HepG2 (cell line): Measurements from ENCODE around the gene RAB38. TPM values are rescaled to one million over a fixed set of nuclear protein-coding genes. Genes with fewer than 3 reads are reported as not detected.

Experiments used
- ATAC-seq: fragments of 200-7000 bp; cut with Tn5 transposase; 3 replicates; pipeline ENCODE4 v1.9.1; 2020; ENCODE audit warnings: mild to moderate bottlenecking, moderate library complexity
- BruUV-seq: library from RNA; stranded (reverse); fragments of 400-500 nt; replicated peaks from 2 replicates; lab custom pipeline; 2021; lab: Mats Ljungman, UMichigan
- CTCF ChIA-PET: fragments of 300-600 bp; formaldehyde crosslinking; extraction: SDS; loops from one replicate; lab custom pipeline; 2021; ENCODE audit warnings: low total read pairs, inconsistent platforms, low intra/inter-chr PET ratio; lab: Yijun Ruan, JAX
- POLR2A ChIA-PET: fragments of 350-600 bp; sonication (Branson Sonifier 250); formaldehyde crosslinking; loops from one replicate; lab custom pipeline; 2020; ENCODE audit warnings: antibody characterized with exemption, inconsistent platforms; lab: Yijun Ruan, JAX
- DNase-seq: peaks from one replicate; pipeline ENCODE4 v3.0.0-alpha.2; 2015; ENCODE audit warnings: low spot score
- FAIRE-seq: peaks from 3 replicates; lab custom pipeline; 2011; peaks lifted over from hg19 to GRCh38; lab: Jason Lieb, UNC
- H2AFZ ChIP-seq: one replicate; pipeline ENCODE4 v1.6.1; 2011; ENCODE audit warnings: low read length, inconsistent platforms
- H3K27ac ChIP-seq: fragments of 300-600 bp; 3 replicates; pipeline ENCODE4 v1.8.0; 2011; ENCODE audit warnings: mixed run types, mild to moderate bottlenecking, mixed read lengths, low read length, inconsistent platforms; ENCODE audit not compliant: insufficient read depth; ENCODE audit errors: extremely low read length
- H3K27me3 ChIP-seq, 2 experiments: fragments of 200-600 bp in 1 of 2; 2 replicates in 1 of 2; 3 replicates in 1 of 2; pipeline versions ENCODE4 v1.6.0 to v1.8.0; 2011; ENCODE audit warnings: low read length in 2 of 2, mild to moderate bottlenecking in 2 of 2, moderate library complexity in 2 of 2, inconsistent platforms in 1 of 2; ENCODE audit not compliant: insufficient read depth in 2 of 2, control insufficient read depth in 1 of 2
- H3K36me3 ChIP-seq, 2 experiments: fragments of 200-600 bp in 1 of 2; replicated peaks in 1 of 2; 2 replicates in 1 of 2; 3 replicates in 1 of 2; pipeline versions ENCODE4 v1.5.1 to v1.8.0; 2011; ENCODE audit warnings: low read length in 2 of 2, inconsistent platforms in 1 of 2; ENCODE audit not compliant: insufficient read depth in 2 of 2, control insufficient read depth in 1 of 2
- H3K4me1 ChIP-seq: 2 replicates; pipeline ENCODE4 v1.5.1; 2012; ENCODE audit warnings: low read length, inconsistent platforms; ENCODE audit not compliant: insufficient read depth
- H3K4me2 ChIP-seq: 2 replicates; pipeline ENCODE4 v1.6.0; 2011; ENCODE audit warnings: low read depth, low read length, inconsistent platforms
- H3K4me3 ChIP-seq, 3 experiments: fragments of 200-600 bp in 1 of 3; sonication (generic), shearing (Covaris generic) in 1 of 3; replicated peaks in 1 of 3; 2 replicates each; pipeline ENCODE4 v1.5.1; 2011 to 2016; ENCODE audit warnings: low read length in 3 of 3, inconsistent platforms in 2 of 3, low read depth in 2 of 3, mild to moderate bottlenecking in 2 of 3, control low read depth in 1 of 3, mixed read lengths in 1 of 3; ENCODE audit not compliant: insufficient read depth in 1 of 3
- H3K79me2 ChIP-seq: one replicate; pipeline ENCODE4 v1.6.1; 2011; ENCODE audit warnings: low read length, inconsistent platforms; ENCODE audit not compliant: insufficient read depth
- H3K9ac ChIP-seq: 2 replicates; pipeline ENCODE4 v1.6.0; 2011; ENCODE audit warnings: mild to moderate bottlenecking, low read depth, low read length, inconsistent platforms; ENCODE audit not compliant: insufficient read depth
- H3K9me3 ChIP-seq: 2 replicates; pipeline ENCODE4 v1.5.1; 2012; ENCODE audit warnings: mild to moderate bottlenecking, low read length
- H4K20me1 ChIP-seq: 2 replicates; pipeline ENCODE4 v1.6.0; 2011; ENCODE audit warnings: inconsistent platforms, mild to moderate bottlenecking, low read length, moderate library complexity; ENCODE audit not compliant: insufficient read depth
- ATF1 ChIP-seq: IDR thresholded peaks from 2 replicates; pipeline ENCODE4 v1.6.1; 2016; ENCODE audit warnings: mild to moderate bottlenecking, control low read depth
- CENPX ChIP-seq: sonication (generic); formaldehyde crosslinking; IDR thresholded peaks from 2 replicates; pipeline ENCODE4 v1.9.0; 2021; ENCODE audit warnings: mild to moderate bottlenecking, missing genetic modification reagents, moderate library complexity
- FOXJ3 ChIP-seq: sonication (generic); formaldehyde crosslinking; IDR thresholded peaks from 2 replicates; pipeline ENCODE4 v1.4.0; 2020; ENCODE audit warnings: missing genetic modification reagents, mild to moderate bottlenecking, borderline replicate concordance
- FOXO1 ChIP-seq: sonication (generic); formaldehyde crosslinking; IDR thresholded peaks from 2 replicates; pipeline ENCODE4 v1.4.0; 2020; ENCODE audit warnings: missing genetic modification reagents
- HDAC6 ChIP-seq: fragments of 200-600 bp; sonication (generic); IDR thresholded peaks from 2 replicates; pipeline ENCODE4 v1.7.0; 2017; ENCODE audit warnings: mild to moderate bottlenecking, antibody characterized with exemption, low read length, low read depth
- KAT8 ChIP-seq: IDR thresholded peaks from 2 replicates; pipeline ENCODE4 v1.6.1; 2016; ENCODE audit warnings: missing genetic modification reagents, missing compliant biosample characterization
- MTA1 ChIP-seq: sonication (generic); formaldehyde crosslinking; IDR thresholded peaks from 2 replicates; pipeline ENCODE4 v1.4.0; 2020; ENCODE audit warnings: missing genetic modification reagents, mild to moderate bottlenecking, borderline replicate concordance
- SALL2 ChIP-seq: sonication (generic); formaldehyde crosslinking; IDR thresholded peaks from 2 replicates; pipeline ENCODE4 v1.8.1; 2023; ENCODE audit warnings: mild to moderate bottlenecking, missing genetic modification reagents, inconsistent platforms
- U2AF2 ChIP-seq: fragments of 200-400 bp; formaldehyde crosslinking; IDR thresholded peaks from 2 replicates; pipeline ENCODE4 v1.6.1; 2017; ENCODE audit warnings: low read depth, mild to moderate bottlenecking, low read length
- ZFP1 ChIP-seq: IDR thresholded peaks from 2 replicates; pipeline ENCODE4 v1.6.1; 2016
- ZFY ChIP-seq: sonication (generic); formaldehyde crosslinking; IDR thresholded peaks from 2 replicates; pipeline ENCODE4 v1.4.0; 2020; ENCODE audit warnings: missing genetic modification reagents
- ZMYM3 ChIP-seq: sonication (generic); formaldehyde crosslinking; IDR thresholded peaks from 2 replicates; pipeline ENCODE4 v1.5.1; 2020; ENCODE audit warnings: mild to moderate bottlenecking, missing genetic modification reagents
- ZNF136 ChIP-seq: sonication (generic); formaldehyde crosslinking; IDR thresholded peaks from 2 replicates; pipeline ENCODE4 v1.8.1; 2022; ENCODE audit warnings: low read depth, mild to moderate bottlenecking, moderate library complexity, missing genetic modification reagents
- ZNF331 ChIP-seq: sonication (generic); formaldehyde crosslinking; IDR thresholded peaks from 2 replicates; pipeline ENCODE4 v1.4.0; 2020; ENCODE audit warnings: missing genetic modification reagents
- ZNF766 ChIP-seq: sonication (generic); formaldehyde crosslinking; IDR thresholded peaks from 2 replicates; pipeline ENCODE4 v1.5.0; 2020; ENCODE audit warnings: missing genetic modification reagents, borderline replicate concordance
- ZNF768 ChIP-seq: sonication (generic); formaldehyde crosslinking; IDR thresholded peaks from 2 replicates; pipeline ENCODE4 v1.4.0; 2020; ENCODE audit warnings: missing genetic modification reagents
- ZNF816 ChIP-seq: sonication (generic); formaldehyde crosslinking; IDR thresholded peaks from 2 replicates; pipeline ENCODE4 v1.8.0; 2022; ENCODE audit warnings: missing genetic modification reagents, mild to moderate bottlenecking, borderline replicate concordance
- WGBS: methylation state at CpG from one replicate; pipeline ENCODE4 v1.1.6; 2017; ENCODE audit warnings: low lambda C conversion rate; 5-methylcytosine and 5-hydroxymethylcytosine counted together
- in situ Hi-C: cut with HindIII; loops from 2 replicates; pipeline ENCODE4 v1.10.0; 2017; ENCODE audit warnings: low pct_unique_long_range_greater_than_20kb; ENCODE audit not compliant: extremely low pct_ligation_motif_present
- intact Hi-C: fragments of 100-400 bp; cut with micrococcal nuclease; formaldehyde crosslinking; loops from one replicate; pipeline ENCODE4 v1.10.0; 2022; ENCODE audit not compliant: unreplicated experiment
- polyA plus RNA-seq, 8 experiments: library from polyadenylated mRNA; depleted of rRNA in 3 of 8; stranded (reverse) in 7 of 8; unstranded in 1 of 8; fragments of >200 nt; fragmentation: Illumina TruSeq in 4 of 8; extraction: Trizol in 4 of 8; gene quantifications; 2 replicates each; pipeline versions ENCODE4 v1.2.1 to v1.2.3, GENCODE V29; 2011 to 2016; ENCODE audit warnings: low read depth in 4 of 8, missing spikeins in 1 of 8, mixed read lengths in 1 of 8; ENCODE audit not compliant: insufficient read depth in 1 of 8
- total RNA-seq, 5 experiments: library from RNA; depleted of rRNA; stranded (reverse); fragments of >200 nt; fragmentation: Illumina TruSeq; extraction: Trizol; gene quantifications; 2 replicates each; pipeline ENCODE4 v1.2.3, GENCODE V29; 2016; ENCODE audit warnings: low read depth in 1 of 5
- TF ChIP-seq, protein P1 (sequence below): sonication (generic); formaldehyde crosslinking; IDR thresholded peaks from 2 replicates; pipeline ENCODE4 v1.5.0; 2020; ENCODE audit warnings: mild to moderate bottlenecking, missing genetic modification reagents

RAB38 gene
- total and polyA plus RNA-seq, 2 of the 13 experiments (the other 11 are each of a cell fraction or from before 2014, with no cell fraction given) = 0.13 to 0.30 TPM

DNA sequence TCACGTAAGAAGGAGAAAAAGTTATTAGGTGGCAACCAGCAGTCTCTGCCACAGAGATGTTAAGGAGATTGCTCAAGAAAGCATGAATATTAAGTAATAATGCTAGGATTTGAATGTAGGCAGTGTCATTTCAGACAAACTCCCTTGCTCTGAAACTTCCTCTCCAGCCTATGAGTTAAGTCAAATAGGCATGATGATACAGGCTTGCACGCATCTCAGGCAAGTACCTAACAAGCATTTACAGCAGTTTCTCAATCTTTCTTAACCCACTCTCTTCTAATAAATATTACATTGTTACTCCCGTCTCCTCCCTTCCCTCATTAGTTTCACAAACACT lies 72.7 kb downstream of the RAB38 start:
- H4K20me1 ChIP-seq = no peaks in the 10 kb centered on the region
- POLR2A ChIA-PET = no interaction called here
- in situ Hi-C loops = loop anchor here (5.0 kb wide), 1 partner anchor 440 kb away; no protein-coding TSS in a partner anchor
- DNase-seq = no peak
- TF ChIP-seq ZMYM3 (CRISPR knock-in tag) = no peak
- TF ChIP-seq U2AF2 = no peak
- TF ChIP-seq ZNF766 (CRISPR knock-in tag) = no peak
- TF ChIP-seq SALL2 (CRISPR knock-in tag) = no peak
- no peak for TF ChIP-seq MTA1 (CRISPR knock-in tag)
- TF ChIP-seq ZNF816 (CRISPR knock-in tag) = no peak
- TF ChIP-seq, all 625 proteins: peak for 0
- no TSS peak for BruUV-seq
- ATAC-seq (no peak), FAIRE-seq (no peak)
- Histone ChIP-seq H3K4me1 (0 out of 2 replicates have a peak, but pooled peaks cover 8% of the 10 kb centered on the region), H2AFZ (no peak overlapping the region), H3K27ac (no peak overlapping the region), H3K27me3 (no peaks in the 10 kb centered on the region), H3K79me2 (no peaks in the 10 kb centered on the region), H3K9ac (no peak overlapping the region), H3K36me3 (no peaks in the 10 kb centered on the region), H3K9me3 (no peaks in the 10 kb centered on the region), H3K4me2 (no peak overlapping the region), H3K4me3 (no peak overlapping the region)
- 5% methylated on average over 3 of the region's 3 CpGs for WGBS
- CTCF ChIA-PET = no interaction called here
- intact Hi-C loops = loop anchor here (2.0 to 5.0 kb wide), 2 partner anchors 640 to 785 kb away; no protein-coding TSS in a partner anchor

DNA sequence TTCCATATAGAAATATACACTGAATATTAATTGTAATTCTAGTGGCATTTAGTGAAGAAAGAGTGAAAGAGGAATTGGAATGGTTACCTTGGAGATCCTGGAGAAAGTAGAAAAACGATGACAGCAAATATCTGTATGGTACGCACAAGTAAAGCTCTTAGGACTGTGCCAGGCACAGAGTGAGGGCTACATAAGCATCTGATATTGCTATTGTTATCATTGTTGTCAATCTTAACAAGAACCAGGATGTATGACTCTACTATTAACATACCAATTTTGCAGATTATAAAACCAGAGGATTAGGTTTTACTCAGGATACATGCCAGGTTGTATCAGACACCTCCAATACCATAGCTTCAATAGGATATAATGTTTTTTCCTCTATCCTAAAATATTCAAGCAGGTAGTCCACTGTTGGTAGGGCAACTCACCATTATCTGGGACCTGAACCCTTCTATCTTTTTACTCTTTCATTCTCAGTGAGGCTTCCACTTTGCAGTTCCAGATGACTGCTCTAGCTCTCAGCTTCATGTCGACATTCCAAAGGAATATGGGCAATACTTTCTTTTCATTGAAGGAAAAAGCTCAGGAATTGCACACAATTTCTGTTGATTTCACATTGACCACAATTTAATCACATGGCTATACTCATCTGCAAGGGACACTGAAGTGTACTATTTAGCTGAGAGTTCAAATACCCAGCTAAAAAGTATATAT lies 73.2 kb downstream of the RAB38 start:
- in situ Hi-C loops (loop anchor here (5.0 kb wide), 1 partner anchor 440 kb away; no protein-coding TSS in a partner anchor), intact Hi-C loops (loop anchor here (2.0 to 5.0 kb wide), 2 partner anchors 639 to 785 kb away; no protein-coding TSS in a partner anchor)
- ATAC-seq (no peak), DNase-seq (no peak), FAIRE-seq (no peak)
- WGBS = 34% methylated on average over 3 of the region's 3 CpGs
- POLR2A ChIA-PET = no interaction called here
- Histone ChIP-seq H4K20me1 (no peaks in the 10 kb centered on the region), H3K27ac (no peak overlapping the region), H3K4me3 (no peak overlapping the region), H3K27me3 (no peaks in the 10 kb centered on the region), H3K79me2 (no peaks in the 10 kb centered on the region), H2AFZ (no peak overlapping the region), H3K36me3 (no peaks in the 10 kb centered on the region), H3K4me1 (0 out of 2 replicates have a peak, but pooled peaks cover 8% of the 10 kb centered on the region), H3K9me3 (no peaks in the 10 kb centered on the region), H3K9ac (no peak overlapping the region), H3K4me2 (no peak overlapping the region)
- no TSS peak for BruUV-seq
- CTCF ChIA-PET = no interaction called here
- no peak for TF ChIP-seq ZFP1
- TF ChIP-seq ZNF331 (CRISPR knock-in tag) = no peak
- no peak for TF ChIP-seq CENPX (CRISPR knock-in tag)
- TF ChIP-seq FOXO1 = no peak
- TF ChIP-seq ZNF768 (CRISPR knock-in tag) = no peak
- no peak for TF ChIP-seq KAT8 (CRISPR knock-in tag)
- no peak for TF ChIP-seq ATF1 (CRISPR knock-in tag)
- no peak for TF ChIP-seq HDAC6
- TF ChIP-seq ZFY (CRISPR knock-in tag) = no peak
- no peak for TF ChIP-seq ZNF136 (CRISPR knock-in tag)
- no peak for TF ChIP-seq FOXJ3 (CRISPR knock-in tag)
- TF ChIP-seq, protein P1, sequence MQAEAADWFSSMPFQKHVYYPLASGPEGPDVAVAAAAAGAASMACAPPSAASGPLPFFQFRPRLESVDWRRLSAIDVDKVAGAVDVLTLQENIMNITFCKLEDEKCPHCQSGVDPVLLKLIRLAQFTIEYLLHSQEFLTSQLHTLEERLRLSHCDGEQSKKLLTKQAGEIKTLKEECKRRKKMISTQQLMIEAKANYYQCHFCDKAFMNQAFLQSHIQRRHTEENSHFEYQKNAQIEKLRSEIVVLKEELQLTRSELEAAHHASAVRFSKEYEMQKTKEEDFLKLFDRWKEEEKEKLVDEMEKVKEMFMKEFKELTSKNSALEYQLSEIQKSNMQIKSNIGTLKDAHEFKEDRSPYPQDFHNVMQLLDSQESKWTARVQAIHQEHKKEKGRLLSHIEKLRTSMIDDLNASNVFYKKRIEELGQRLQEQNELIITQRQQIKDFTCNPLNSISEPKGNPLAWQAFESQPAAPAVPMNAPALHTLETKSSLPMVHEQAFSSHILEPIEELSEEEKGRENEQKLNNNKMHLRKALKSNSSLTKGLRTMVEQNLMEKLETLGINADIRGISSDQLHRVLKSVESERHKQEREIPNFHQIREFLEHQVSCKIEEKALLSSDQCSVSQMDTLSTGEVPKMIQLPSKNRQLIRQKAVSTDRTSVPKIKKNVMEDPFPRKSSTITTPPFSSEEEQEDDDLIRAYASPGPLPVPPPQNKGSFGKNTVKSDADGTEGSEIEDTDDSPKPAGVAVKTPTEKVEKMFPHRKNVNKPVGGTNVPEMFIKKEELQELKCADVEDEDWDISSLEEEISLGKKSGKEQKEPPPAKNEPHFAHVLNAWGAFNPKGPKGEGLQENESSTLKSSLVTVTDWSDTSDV (CRISPR knock-in tag) = no peak
